ENCODE measurements around the gene ABI1. TPM values are rescaled to one million over a fixed set of nuclear protein-coding genes. Genes with fewer than 3 reads are reported as not detected.

The ABI1 gene
- total RNA-seq, 1 donor: 57.9 TPM

DNA sequence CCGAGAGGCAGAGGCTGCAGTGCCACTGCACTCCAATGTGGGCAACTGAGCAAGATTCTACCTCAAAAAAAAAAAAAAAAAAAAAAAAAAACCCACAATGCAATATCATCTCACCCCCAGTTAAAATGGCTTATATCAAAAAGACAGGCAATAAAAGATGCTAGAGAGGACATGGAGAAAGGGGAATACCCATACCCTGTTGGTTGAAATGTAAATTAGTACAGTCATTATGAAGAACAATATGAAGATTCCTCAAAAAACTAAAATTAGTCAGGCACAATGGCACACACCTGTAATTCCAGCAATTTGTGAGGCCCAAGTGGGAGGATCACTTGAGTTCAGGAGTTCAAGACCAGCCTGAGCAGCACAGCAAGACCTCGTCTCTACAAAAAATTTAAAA lies 25.7 kb downstream of the ABI1 start:
- no peak overlapping the region for H3K4me3 ChIP-seq (ENCODE audit: low read depth, low read length)
- TF ChIP-seq, protein P1, sequence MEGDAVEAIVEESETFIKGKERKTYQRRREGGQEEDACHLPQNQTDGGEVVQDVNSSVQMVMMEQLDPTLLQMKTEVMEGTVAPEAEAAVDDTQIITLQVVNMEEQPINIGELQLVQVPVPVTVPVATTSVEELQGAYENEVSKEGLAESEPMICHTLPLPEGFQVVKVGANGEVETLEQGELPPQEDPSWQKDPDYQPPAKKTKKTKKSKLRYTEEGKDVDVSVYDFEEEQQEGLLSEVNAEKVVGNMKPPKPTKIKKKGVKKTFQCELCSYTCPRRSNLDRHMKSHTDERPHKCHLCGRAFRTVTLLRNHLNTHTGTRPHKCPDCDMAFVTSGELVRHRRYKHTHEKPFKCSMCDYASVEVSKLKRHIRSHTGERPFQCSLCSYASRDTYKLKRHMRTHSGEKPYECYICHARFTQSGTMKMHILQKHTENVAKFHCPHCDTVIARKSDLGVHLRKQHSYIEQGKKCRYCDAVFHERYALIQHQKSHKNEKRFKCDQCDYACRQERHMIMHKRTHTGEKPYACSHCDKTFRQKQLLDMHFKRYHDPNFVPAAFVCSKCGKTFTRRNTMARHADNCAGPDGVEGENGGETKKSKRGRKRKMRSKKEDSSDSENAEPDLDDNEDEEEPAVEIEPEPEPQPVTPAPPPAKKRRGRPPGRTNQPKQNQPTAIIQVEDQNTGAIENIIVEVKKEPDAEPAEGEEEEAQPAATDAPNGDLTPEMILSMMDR (IDR thresholded peaks at IDR 0.05; ENCODE audit: insufficient read depth, low read depth, low read length): no peak
- DNase-seq (ENCODE audit: low read depth): no peak

DNA sequence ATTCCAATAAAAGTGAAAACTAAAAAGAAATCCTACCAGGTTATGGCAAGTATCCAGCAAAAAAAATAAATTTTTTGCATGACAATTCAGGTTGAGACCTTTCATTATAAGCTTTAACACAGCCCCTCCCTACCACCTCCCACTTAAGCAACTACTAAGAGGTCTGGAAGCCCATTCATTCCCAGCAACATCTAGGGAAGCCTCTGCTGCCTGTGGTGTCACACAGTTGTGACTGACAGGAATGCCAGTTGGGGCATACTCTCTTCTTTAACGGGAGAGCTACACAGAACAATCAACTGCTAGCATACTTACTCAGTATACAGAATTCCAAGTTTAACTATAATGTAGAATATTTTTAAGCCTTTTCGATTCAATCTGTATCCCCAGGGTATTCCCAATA lies 27.8 kb downstream of the ABI1 start:
- TF ChIP-seq, protein P1 (IDR thresholded peaks at IDR 0.05; ENCODE audit: insufficient read depth, low read depth, low read length): no peak
- H3K4me3 ChIP-seq (ENCODE audit: low read depth, low read length): no peak overlapping the region
- no peak for DNase-seq (ENCODE audit: low read depth)

DNA sequence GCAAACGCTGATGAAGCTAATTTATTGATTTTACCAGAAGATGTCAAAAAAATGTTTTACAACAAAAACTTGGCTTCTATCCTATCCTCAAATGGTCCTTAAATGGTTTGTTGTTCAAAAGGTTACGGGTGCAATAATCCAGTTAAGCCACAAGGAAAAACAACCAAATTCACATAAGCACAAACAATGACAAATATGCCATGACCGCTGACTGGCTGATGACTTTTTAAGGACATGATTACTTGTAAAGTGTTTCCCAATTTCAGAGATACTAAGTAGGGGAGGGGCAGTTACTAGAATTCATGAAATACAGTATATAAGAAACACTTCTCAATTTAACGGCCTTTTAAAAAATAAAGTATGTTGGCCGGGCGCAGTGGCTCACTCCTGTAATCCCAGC lies 28.8 kb downstream of the ABI1 start:
- DNase-seq (ENCODE audit: low read depth): peak; percentile 73
- TF ChIP-seq, protein P1 (IDR thresholded peaks at IDR 0.05; ENCODE audit: insufficient read depth, low read depth, low read length): peak; percentile 11
- no peak overlapping the region for H3K4me3 ChIP-seq (ENCODE audit: low read depth, low read length)

DNA sequence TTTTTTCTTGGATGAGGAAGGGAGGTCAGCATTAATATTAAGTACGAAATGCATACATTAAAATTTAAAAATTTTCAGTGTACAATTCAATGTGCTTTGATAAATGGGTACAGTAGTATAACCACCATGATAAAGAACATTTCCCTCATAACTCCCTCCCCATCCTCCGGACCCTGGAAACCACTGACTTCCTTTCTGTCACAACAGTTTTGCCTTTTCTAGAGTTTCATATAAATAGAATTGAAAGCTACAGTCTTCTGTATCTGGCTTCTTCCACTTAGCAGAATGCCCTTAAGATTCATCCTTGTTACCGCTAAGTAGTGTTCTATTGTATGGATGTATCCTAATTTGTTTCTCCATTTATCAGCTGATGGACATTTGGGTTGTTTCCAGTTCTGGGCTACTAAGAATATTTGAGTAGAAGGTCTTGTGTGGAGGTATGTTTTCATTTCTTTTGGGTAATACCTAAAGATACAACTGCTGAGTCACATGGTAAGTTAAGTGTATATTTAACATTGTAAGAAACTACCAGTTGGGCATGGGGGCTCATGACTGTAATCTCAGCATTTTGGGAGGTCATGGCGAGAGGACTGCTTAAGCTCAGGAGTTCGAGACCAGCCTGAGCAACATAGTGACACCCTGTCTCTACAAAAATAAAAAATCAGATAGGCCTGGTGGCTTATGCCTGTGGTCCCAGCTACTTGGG lies 30.8 kb downstream of the ABI1 start:
- H3K4me3 ChIP-seq (ENCODE audit: low read depth, low read length): no peak overlapping the region
- TF ChIP-seq, protein P1 (IDR thresholded peaks at IDR 0.05; ENCODE audit: insufficient read depth, low read depth, low read length): no peak
- no peak for DNase-seq (ENCODE audit: low read depth)

DNA sequence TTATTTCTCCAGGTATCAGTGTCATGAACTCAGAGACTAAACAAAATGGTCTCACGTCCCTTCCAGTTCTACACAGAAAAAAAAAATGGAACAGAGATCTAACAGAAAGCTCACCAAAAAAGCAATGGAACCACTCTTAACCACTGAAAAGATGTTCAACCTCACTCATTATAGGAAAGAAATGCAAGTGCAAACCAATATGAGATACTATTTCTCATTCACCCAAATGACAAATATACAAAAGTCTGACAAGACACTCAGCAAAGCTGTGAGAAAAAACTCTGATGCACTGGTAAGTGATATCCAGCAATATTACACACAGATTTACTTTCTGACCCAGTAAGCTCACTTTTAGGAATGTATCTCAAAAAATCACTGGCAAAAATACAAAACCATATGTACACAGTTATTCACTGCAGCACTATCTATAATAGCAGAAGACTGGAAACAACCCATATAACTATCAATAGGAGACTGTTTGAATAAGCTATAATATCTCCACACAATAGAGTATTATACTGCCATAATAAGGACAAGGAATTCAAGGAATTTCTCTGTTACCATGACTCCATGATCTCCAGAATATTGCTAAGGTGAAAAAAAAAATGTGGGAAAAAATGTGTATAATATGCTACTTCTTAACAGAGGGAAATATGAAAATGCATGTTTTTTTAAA lies 36.6 kb downstream of the ABI1 start:
- no peak for DNase-seq (ENCODE audit: low read depth)
- TF ChIP-seq, protein P1 (IDR thresholded peaks at IDR 0.05; ENCODE audit: insufficient read depth, low read depth, low read length): no peak
- no peak overlapping the region for H3K4me3 ChIP-seq (ENCODE audit: low read depth, low read length)

DNA sequence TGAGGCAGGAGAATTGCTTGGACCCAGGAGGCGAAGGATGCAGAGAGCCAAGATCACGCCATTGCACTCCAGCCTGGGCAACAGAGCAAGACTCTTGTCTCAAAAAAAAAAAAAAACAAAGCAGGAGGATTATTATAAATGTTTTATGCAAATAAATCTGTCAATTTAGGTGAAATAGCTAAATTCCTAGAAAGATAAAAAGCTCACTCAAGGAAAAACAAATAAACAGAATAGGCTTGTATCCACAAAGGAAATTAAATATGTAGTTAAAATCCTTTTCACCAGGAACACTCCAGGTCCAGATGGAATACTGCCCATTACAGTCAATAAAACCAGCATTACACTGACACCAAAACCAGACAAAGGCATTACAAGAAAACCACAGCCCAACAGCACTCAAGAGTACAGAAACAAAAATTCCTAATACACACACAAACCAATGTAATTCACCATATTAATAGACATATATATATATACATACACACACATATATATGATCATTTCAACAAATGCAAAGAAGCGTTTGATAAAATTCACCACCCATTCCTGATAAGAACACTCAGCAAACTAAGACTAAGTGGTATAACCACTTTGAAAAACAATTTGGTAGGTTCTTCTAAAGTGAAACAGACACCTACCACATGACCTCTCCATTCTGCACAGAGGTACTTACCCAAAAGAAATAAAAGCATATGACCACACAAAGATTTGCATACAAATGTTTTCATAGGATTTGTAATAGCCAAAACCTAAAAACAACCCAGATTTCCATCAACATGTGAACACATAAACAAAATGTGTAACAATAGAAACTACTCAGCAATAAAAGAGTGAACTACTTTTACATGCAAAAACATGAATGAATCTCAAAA lies 38.8 kb downstream of the ABI1 start:
- TF ChIP-seq, protein P1 (IDR thresholded peaks at IDR 0.05; ENCODE audit: insufficient read depth, low read depth, low read length): no peak
- DNase-seq (ENCODE audit: low read depth): no peak
- no peak overlapping the region for H3K4me3 ChIP-seq (ENCODE audit: low read depth, low read length)
